Measurements from ENCODE around the gene MIPOL1. TPM values are rescaled to one million over a fixed set of nuclear protein-coding genes. Genes with fewer than 3 reads are reported as not detected.

The MIPOL1 gene
- total and polyA plus RNA-seq, 4 donors, result 0.51 to 6.6 (median 1.9) TPM

- Histone ChIP-seq H3K27ac (ENCODE audit: low read depth in 1 of 2, low read length in 2 of 2) (no peak overlapping the region), H3K4me1 (ENCODE audit: control insufficient read depth in 4 of 4, insufficient read depth in 4 of 4, low read length in 3 of 4) (peaks cover 1 to 5% (median 4%) of the 10 kb centered on the region in 4 donors), H3K4me3 (ENCODE audit: low read depth in 1 of 3, low read length in 3 of 3) (peak overlapping the region; percentile 57 to 84 (median 71)), H3K9ac (ENCODE audit: low read depth in 1 of 2, low read length in 2 of 2) (peak overlapping the region; percentile 4 to 55), H3K9me3 (ENCODE audit: control insufficient read depth in 4 of 4, low read length in 3 of 4) (no peaks in the 10 kb centered on the region), H3K36me3 (ENCODE audit: control insufficient read depth in 4 of 4, insufficient read depth in 3 of 4, low read depth in 1 of 4, low read length in 3 of 4) (no peaks in the 10 kb centered on the region), H3K27me3 (ENCODE audit: control insufficient read depth in 4 of 4, insufficient read depth in 4 of 4, low read length in 3 of 4) (no peaks in the 10 kb centered on the region)
- WGBS, result 94% methylated on average over 17 of the region's 17 CpGs
- DNase-seq (ENCODE audit: low spot score), result no peak
- TF ChIP-seq JUND (IDR thresholded peaks at IDR 0.05) (no peak), HNF4A (conservative IDR thresholded peaks at IDR 0.05) (no peak)
Observed at GRCh38 chr14:37196604-37197420, 925 bp upstream of the MIPOL1 start.

- WGBS, result 12% methylated on average over 11 of the region's 11 CpGs
- no peaks in the 10 kb centered on the region for H3K9me3 ChIP-seq (ENCODE audit: control insufficient read depth in 4 of 4, low read length in 3 of 4)
- H3K4me3 ChIP-seq (ENCODE audit: low read depth in 1 of 3, low read length in 3 of 3), result peak overlapping the region; percentile 57 to 84 (median 71)
- peak overlapping the region; percentile 39 to 51 for H3K9ac ChIP-seq (ENCODE audit: low read depth in 1 of 2, low read length in 2 of 2)
- no peaks in the 10 kb centered on the region for H3K27me3 ChIP-seq (ENCODE audit: control insufficient read depth in 4 of 4, insufficient read depth in 4 of 4, low read length in 3 of 4)
- H3K4me1 ChIP-seq (ENCODE audit: control insufficient read depth in 4 of 4, insufficient read depth in 4 of 4, low read length in 3 of 4), result peaks cover 1 to 5% (median 4%) of the 10 kb centered on the region in 4 donors
- H3K36me3 ChIP-seq (ENCODE audit: control insufficient read depth in 4 of 4, insufficient read depth in 3 of 4, low read depth in 1 of 4, low read length in 3 of 4), result no peaks in the 10 kb centered on the region
- DNase-seq (ENCODE audit: low spot score), result no peak
- H3K27ac ChIP-seq (ENCODE audit: low read depth in 1 of 2, low read length in 2 of 2), result peak overlapping the region; percentile 61 to 77
- no peak for TF ChIP-seq REST (IDR thresholded peaks at IDR 0.05)
- no peak for TF ChIP-seq EGR1 (IDR thresholded peaks at IDR 0.05; ENCODE audit: low read depth in 2 of 2)
- no peak for TF ChIP-seq HNF4G (IDR thresholded peaks at IDR 0.05)
- TF ChIP-seq TAF1 (conservative IDR thresholded peaks at IDR 0.05), result no peak
- TF ChIP-seq CTCF (IDR thresholded peaks at IDR 0.05; ENCODE audit: low read depth, low read length, missing input control), result no peak
- TF ChIP-seq RAD21 (IDR thresholded peaks at IDR 0.05), result no peak
- TF ChIP-seq GABPA (IDR thresholded peaks at IDR 0.05 in 1 of 2, conservative IDR thresholded peaks at IDR 0.05 in 1 of 2), result no peak
- no peak for TF ChIP-seq SP1 (IDR thresholded peaks at IDR 0.05)
- TF ChIP-seq NR2F2 (IDR thresholded peaks at IDR 0.05), result no peak
- no peak for TF ChIP-seq RXRA (IDR thresholded peaks at IDR 0.05)
- TF ChIP-seq ZBTB33 (IDR thresholded peaks at IDR 0.05), result no peak
- no peak for TF ChIP-seq MAX (IDR thresholded peaks at IDR 0.05)
- TF ChIP-seq JUND (IDR thresholded peaks at IDR 0.05), result no peak
- TF ChIP-seq ATF3 (IDR thresholded peaks at IDR 0.05), result no peak
- TF ChIP-seq FOXA1 (IDR thresholded peaks at IDR 0.05), result no peak
- TF ChIP-seq FOXA2 (IDR thresholded peaks at IDR 0.05), result no peak
- TF ChIP-seq HNF4A (conservative IDR thresholded peaks at IDR 0.05), result no peak
- no peak for TF ChIP-seq YY1 (IDR thresholded peaks at IDR 0.05)
Observed at GRCh38 chr14:37198273-37198598, 499 bp downstream of the MIPOL1 start.
